ENCODE measurements around the gene OR8S1. TPM values are rescaled to one million over a fixed set of nuclear protein-coding genes. Genes with fewer than 3 reads are reported as not detected.
"Not testable (repeated sequence)": the region's sequence is repeated elsewhere in the genome, so short reads cannot be mapped to it uniquely, and the experiment has no call there.

Gene OR8S1
- total RNA-seq, 6 experiments from 2014 or later = not detected

DNA sequence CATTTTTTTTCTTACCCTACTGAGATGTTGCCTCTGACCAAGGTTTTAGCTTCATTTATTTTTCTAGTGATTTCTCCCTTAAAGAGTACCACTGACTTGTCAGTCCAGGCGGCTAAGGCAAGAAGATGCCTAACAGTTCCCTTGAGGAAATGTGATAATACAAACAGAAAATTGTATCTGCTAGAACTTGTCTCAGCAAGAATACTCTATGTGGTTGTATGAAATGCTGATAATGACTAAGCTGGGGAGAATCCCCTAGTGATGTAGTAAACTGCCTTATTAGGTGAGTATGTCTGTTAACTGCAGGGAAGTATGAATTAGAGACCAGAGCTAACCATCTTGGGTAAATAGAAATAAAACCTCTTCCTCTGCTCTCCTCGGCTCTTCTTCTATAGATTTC lies 36.4 kb upstream of the OR8S1 start:
- 65% methylated on average over 2 of the region's 2 CpGs for WGBS (ENCODE audit: insufficient coverage, low coverage, low lambda C conversion rate, missing lambda C conversion rate)
- no peaks in the 10 kb centered on the region for H3K27me3 ChIP-seq
- H3K27ac ChIP-seq = no peak overlapping the region
- ATAC-seq = no peak
- intact Hi-C loops (cut with DNase I) = no loop called here
- no peaks in the 10 kb centered on the region for H3K4me1 ChIP-seq
- H3K4me3 ChIP-seq = no peak overlapping the region
- H3K36me3 ChIP-seq = no peaks in the 10 kb centered on the region
- TF ChIP-seq, protein P1, sequence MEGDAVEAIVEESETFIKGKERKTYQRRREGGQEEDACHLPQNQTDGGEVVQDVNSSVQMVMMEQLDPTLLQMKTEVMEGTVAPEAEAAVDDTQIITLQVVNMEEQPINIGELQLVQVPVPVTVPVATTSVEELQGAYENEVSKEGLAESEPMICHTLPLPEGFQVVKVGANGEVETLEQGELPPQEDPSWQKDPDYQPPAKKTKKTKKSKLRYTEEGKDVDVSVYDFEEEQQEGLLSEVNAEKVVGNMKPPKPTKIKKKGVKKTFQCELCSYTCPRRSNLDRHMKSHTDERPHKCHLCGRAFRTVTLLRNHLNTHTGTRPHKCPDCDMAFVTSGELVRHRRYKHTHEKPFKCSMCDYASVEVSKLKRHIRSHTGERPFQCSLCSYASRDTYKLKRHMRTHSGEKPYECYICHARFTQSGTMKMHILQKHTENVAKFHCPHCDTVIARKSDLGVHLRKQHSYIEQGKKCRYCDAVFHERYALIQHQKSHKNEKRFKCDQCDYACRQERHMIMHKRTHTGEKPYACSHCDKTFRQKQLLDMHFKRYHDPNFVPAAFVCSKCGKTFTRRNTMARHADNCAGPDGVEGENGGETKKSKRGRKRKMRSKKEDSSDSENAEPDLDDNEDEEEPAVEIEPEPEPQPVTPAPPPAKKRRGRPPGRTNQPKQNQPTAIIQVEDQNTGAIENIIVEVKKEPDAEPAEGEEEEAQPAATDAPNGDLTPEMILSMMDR (IDR thresholded peaks at IDR 0.05) = no peak
- no peak for TF ChIP-seq POLR2A (IDR thresholded peaks at IDR 0.05)
- H3K9me3 ChIP-seq = no peaks in the 10 kb centered on the region
- no peak for DNase-seq

DNA sequence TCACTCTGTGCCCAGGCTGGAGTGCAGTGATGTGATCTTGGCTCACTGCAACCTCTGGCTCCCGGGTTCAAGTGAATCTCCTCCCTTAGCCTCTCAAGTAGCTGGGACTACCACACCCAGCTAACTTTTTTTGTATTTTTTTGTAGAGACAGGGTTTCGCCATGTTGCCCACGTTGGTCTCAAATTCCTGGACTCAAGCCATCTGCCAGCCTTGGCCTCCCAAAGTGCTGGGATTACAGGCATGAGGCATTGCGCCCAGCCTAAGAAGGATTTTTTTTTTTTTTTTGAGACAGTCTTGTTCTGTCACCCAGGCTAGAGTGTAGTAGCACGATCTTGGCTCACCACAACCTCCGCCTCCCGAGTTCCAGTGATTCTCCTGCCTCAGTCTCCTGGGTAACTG lies 36.0 kb upstream of the OR8S1 start:
- H3K27ac ChIP-seq; ATAC-seq; H3K9me3 ChIP-seq; DNase-seq; H3K4me1 ChIP-seq; intact Hi-C loops (cut with DNase I); H3K4me3 ChIP-seq; H3K36me3 ChIP-seq; H3K27me3 ChIP-seq: not testable (repeated sequence)
- 60% methylated on average over 7 of the region's 7 CpGs for WGBS (ENCODE audit: insufficient coverage, low coverage, low lambda C conversion rate, missing lambda C conversion rate)

DNA sequence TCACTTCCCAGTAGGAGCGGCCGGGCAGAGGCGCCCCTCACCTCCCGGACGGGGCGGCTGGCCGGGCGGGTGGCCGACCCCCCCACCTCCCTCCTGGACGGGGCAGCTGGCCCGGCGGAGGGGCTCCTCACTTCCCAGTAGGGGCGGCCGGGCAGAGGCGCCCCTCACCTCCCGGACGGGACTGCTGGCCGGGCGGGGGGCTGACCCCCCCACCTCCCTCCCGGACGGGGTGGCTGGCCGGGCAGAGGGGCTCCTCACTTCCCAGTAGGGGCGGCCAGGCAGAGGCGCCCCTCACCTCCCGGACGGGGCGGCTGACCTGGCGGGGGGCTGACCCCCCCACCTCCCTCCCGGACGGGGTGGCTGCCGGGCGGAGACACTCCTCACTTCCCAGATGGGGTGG lies 25.2 kb upstream of the OR8S1 start:
- H3K4me1 ChIP-seq; H3K27me3 ChIP-seq; ATAC-seq; intact Hi-C loops (cut with DNase I); H3K4me3 ChIP-seq; H3K36me3 ChIP-seq; H3K27ac ChIP-seq; DNase-seq; H3K9me3 ChIP-seq: not testable (repeated sequence)
- no CpG with 5 or more reads among the region's 32 CpGs for WGBS (ENCODE audit: insufficient coverage, low coverage, low lambda C conversion rate, missing lambda C conversion rate)

DNA sequence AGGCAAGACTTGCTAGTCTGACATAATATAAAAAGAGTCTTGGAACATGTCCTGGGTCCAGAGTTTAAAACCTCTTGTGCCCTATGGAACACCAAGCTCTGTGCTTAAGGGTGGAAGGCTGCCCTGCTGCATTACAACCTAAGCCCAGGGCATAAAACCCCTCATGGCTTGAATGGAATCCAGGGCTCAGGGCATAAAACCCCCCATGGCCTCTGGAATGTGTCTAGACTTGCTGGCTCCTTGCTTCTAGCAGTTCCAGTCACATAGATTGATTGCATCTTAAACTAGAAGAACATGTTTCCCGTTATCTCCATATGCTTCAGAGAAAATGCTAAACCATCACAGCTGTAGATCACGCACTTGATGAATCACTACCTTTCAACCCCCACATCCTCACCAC lies 18.6 kb upstream of the OR8S1 start:
- H3K36me3 ChIP-seq; H3K4me1 ChIP-seq; H3K4me3 ChIP-seq; H3K9me3 ChIP-seq; H3K27ac ChIP-seq; H3K27me3 ChIP-seq; DNase-seq; ATAC-seq; intact Hi-C loops (cut with DNase I): not testable (repeated sequence)
- 56% methylated on average over 2 of the region's 2 CpGs for WGBS (ENCODE audit: insufficient coverage, low coverage, low lambda C conversion rate, missing lambda C conversion rate)

DNA sequence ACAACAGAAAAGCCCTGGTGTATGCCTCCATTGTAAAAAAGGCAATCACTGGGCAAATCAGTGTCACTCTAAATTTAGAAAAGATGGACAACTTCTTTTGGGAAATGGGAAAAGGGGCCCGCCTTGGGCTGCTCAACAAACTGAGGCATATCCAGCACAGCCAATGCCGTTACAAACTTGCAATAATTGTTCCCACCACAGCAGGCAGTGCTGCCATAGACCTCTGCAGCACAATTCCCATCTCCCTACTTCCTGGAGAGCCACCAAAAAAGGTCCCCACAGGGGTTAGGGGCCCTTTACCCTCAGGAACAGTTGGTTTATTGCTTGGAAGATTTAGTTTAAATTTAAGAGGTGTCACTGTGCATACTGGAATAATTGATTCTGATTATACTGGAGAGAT lies 16.4 kb upstream of the OR8S1 start:
- H3K27ac ChIP-seq = no peak overlapping the region
- intact Hi-C loops (cut with DNase I) = no loop called here
- no peak overlapping the region for H3K4me3 ChIP-seq
- H3K9me3 ChIP-seq = peaks cover 0 to 10% (median 0%) of the 10 kb centered on the region in 4 donors
- WGBS (ENCODE audit: insufficient coverage, low coverage, low lambda C conversion rate, missing lambda C conversion rate) = 39% methylated on average over 2 of the region's 2 CpGs
- DNase-seq = no peak
- TF ChIP-seq, protein P1 (IDR thresholded peaks at IDR 0.05) = no peak
- no peak for TF ChIP-seq POLR2A (IDR thresholded peaks at IDR 0.05)
- no peak for ATAC-seq
- no peaks in the 10 kb centered on the region for H3K36me3 ChIP-seq
- no peaks in the 10 kb centered on the region for H3K4me1 ChIP-seq
- no peaks in the 10 kb centered on the region for H3K27me3 ChIP-seq

DNA sequence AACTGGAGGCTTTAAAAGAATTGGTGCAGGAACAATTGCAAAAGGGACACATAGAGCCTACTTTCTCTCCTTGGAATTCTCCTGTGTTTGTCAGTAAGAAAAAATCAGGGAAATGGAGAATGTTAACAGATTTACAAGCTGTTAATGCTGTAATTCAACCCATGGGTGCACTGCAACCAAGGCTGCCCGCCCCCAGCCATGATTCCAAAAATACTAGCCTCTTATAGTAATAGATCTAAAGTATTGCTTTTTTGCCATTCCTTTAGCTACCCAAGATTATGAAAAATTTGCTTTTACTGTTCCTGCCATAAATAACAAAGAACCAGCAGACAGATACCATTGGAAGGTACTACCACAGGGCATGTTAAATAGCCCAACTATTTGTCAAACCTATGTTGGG lies 15.3 kb upstream of the OR8S1 start:
- 11% methylated on average over 1 of the region's 1 CpG for WGBS (ENCODE audit: insufficient coverage, low coverage, low lambda C conversion rate, missing lambda C conversion rate)
- intact Hi-C loops (cut with DNase I) = no loop called here
- DNase-seq (no peak), ATAC-seq (no peak)
- Histone ChIP-seq H3K4me1 (no peaks in the 10 kb centered on the region), H3K9me3 (peaks cover 0 to 10% (median 0%) of the 10 kb centered on the region in 4 donors), H3K27ac (no peak overlapping the region), H3K27me3 (no peaks in the 10 kb centered on the region), H3K4me3 (no peak overlapping the region), H3K36me3 (no peaks in the 10 kb centered on the region)
- TF ChIP-seq, protein P1 (IDR thresholded peaks at IDR 0.05) = no peak
- no peak for TF ChIP-seq POLR2A (IDR thresholded peaks at IDR 0.05)
